HG03432 (cell line): ENCODE results near the gene HLA-F.

ENCODE experiments used
- ATAC-seq: cut with Tn5 transposase; IDR thresholded peaks from one replicate; pipeline ENCODE4 v1.9.1; 2021; ENCODE audit warnings: mild to moderate bottlenecking, moderate library complexity; ENCODE audit not compliant: unreplicated experiment

The HLA-F gene

DNA sequence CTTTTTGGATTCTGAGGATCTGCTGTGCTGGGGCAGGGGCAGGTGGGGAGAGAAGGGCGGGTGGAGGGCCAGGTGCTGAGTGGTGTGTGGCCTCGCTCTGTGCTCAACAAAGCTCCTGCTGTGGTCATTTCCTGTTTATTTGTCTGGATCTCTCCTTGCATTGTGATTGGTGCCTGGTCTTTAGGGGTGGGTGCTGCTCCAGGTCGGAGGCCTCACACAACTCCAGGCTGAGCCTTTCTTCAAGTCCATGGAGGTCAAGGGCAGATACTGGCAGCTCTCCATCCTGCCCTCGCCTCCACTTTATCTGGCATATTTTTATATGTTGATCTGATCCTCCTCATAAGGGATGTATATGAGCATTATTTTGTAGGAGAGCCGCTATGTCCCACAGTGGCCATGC lies 36.2 kb downstream of the HLA-F start:
- ATAC-seq = no peak

DNA sequence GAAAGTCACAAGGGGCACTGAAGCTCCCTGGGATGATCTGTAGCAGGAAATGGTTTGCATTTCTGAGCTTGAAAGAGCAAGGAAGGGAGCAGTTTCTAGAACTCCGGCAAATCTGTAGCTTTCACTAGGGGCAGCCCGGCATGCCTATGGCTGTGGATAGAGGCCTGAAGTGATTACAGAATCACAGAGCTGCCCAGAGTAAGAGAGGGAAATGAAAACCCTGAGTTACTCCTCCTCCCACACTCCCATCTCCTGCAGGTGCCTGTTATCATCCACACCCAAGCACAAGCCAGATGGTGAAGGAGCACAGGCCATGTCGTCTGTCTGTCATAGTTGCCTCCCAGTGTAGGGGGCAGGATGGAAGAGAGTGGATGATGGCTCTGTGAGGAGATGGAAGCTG lies 37.1 kb downstream of the HLA-F start:
- ATAC-seq = no peak

DNA sequence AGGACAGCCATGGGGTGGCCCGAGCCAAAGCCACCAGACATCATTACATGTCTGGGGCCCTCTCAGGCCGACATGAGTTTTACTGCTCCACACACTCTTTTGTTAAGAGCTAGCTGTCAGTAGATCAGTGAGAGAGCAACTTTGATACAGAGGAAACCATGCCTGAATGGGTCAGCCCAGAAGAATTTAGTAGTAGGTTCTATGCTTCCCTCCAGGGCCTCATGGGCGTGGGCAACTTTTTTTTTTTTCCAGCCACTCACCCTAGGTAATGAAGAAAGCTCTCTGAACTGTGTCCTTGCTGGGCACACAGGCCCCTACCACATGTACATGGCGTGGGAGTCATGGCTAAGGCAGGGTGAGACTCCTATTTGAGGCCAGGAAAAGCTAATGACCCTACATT lies 38.8 kb downstream of the HLA-F start:
- ATAC-seq = no peak

DNA sequence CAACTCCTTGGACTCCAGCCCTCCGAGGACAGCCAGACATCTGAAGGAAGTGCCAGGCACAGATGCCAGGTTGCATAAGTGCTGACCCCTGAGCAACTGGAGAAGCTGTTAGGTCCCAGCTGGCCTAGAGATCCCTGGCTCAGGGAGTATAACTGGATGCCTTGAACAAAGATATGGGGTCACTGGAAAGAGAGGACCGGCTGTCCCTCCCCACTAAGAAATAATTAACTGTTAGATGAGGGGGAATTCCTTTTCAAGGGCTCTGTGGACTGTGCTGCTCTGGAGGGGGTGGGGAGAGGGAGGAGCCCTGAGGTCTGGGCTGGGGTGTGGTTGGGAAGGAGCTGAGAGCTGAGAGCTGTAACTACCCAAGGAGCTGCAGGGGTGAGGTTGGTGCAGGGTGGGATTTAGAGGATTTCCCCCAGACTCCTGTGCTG lies 39.6 kb downstream of the HLA-F start:
- ATAC-seq = no peak

DNA sequence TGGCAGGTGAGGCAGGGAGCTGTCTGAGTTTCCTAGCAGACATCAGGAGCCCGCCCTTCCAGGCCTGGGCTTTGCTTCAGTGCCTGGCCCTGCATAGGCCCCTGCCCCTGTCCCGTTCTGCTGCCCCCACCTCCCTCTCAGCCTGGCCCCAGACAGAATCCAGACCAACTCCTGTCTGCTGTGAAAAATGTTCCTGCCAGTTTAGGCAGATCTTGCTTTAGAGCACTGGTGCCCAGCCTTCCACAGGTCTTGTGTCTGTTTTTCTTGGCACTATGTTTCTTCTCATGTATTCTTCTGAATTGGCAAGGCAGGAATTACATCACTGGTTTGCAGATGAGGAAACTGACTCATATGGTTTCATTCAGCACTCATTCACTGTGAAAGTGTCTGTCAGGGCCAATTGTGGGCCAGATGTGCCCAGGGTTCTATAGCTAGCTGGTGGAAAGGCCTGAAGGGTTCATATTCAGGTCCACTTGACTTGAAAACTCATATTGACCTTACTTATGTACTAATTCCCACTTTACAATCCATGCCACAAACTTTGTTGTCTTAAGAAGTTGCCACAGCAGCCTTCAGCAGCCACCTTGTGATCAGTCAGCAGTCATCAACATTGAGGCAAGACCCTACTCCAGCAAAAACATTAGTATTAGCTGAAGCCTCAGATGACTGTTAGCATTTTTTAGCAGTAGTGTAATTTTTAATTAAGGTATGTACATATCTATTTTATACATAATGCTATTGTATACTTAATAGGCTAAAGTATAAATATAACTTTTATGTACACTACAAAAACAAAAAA lies 40.5 kb downstream of the HLA-F start:
- no peak for ATAC-seq

DNA sequence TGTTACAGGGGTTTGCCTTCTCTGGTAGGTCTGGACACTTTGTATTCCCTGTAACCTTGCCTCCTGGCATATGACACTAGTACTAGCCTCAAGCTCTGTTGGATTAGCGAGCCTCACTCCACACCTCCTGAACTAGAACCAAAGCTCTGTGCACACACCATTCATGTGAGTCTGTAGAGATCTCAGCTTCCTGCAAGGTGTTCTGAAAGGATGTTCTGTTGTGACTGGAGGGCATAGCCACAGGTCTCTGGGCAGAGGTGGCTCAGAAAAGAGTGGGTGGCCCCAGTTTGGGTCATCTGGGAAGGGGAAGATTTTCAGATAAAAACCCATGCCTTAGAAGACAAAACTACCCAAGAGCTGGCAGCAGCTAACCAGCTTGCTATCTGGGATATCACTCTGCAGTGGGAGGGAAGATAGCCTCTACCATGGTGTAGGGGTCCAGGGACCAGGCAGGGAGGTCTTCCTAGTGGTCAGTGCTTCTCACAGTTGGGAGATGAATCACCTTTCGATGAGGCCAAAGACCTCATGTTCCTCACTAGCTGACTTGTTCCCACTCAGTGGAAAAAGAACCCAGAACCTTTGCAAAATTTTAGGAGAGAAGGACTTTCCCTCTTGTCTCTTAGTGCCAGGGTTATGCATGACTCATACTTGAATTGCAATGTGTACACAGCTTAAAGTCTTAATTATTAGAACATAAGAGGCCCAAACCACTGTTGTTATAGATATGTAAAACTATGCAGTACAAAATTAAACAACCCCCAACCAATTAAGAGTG lies 41.4 kb downstream of the HLA-F start:
- no peak for ATAC-seq

DNA sequence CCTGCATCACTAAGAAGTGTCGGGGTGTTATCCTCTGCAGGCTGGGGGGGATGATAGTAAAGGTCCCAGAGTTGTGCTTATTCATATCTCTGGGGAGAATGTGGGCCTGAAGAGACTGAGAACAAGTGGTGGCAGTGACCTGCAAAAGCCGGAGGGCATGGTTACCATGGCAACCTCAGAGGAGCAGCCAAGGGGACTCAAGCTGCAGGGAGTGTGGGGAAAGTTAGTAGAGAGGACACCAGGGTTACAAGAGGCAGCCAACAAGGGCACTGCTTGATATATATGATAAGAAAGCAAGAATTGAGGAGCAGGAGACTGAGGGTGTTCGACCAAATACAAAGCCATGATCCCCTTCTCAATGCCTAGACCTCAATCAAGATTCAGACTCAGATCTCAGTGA lies 46.1 kb downstream of the HLA-F start:
- ATAC-seq = no peak

DNA sequence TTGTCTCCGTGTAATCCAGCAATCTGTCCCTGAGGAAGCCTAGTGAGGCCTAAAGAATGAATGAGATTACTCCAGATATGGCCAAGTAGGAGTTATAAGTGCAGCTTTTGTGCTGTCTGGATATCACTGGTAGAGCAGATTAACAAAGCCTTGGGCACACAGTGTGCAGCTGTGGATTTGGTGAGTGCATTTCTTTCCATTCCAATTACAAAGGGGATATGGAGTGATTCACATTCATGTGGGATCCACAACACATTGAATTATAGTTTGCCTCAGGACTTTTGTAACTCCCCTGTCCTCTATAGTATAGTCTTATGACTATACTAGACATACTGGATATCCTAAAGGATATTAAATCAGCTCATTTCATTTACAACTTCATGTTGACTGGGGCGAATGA lies 47.1 kb downstream of the HLA-F start:
- no peak for ATAC-seq

DNA sequence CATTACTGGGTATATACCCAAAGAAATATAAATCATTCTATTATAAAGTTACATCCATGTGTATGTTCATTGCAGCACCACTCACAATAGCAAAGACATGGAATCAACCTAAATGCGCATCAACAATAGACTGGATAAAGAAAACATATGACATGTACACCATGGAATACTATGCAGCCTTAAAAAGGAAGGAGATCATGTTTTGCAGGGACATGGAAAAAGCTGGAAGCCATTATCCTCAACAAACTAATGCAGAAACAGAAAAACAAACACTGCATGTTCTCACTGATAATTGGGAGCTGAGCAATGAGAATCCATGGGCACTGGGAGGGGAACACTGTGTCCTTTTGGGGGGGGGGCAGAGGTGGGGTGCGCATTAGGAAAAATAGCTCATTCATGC lies 53.5 kb downstream of the HLA-F start:
- no peak for ATAC-seq
